GM21390 (cell line): ENCODE data around the gene RBM5.

Experiments
- ATAC-seq: cut with Tn5 transposase; IDR thresholded peaks from one replicate; pipeline ENCODE4 v1.9.1; 2021; ENCODE audit not compliant: unreplicated experiment

The RBM5 gene

GRCh38 chr3:50158530-50159146 lies 69.9 kb downstream of the RBM5 start:
- ATAC-seq, result no peak

GRCh38 chr3:50160561-50160983 lies 71.9 kb downstream of the RBM5 start:
- no peak for ATAC-seq

GRCh38 chr3:50161320-50161719 lies 72.6 kb downstream of the RBM5 start:
- ATAC-seq, result no peak

- no peak for ATAC-seq
Observed at GRCh38 chr3:50162034-50162883, 73.5 kb downstream of the RBM5 start.

GRCh38 chr3:50163572-50164455 lies 75.1 kb downstream of the RBM5 start:
- no peak for ATAC-seq

GRCh38 chr3:50164481-50164880 lies 75.8 kb downstream of the RBM5 start:
- no peak for ATAC-seq

GRCh38 chr3:50164984-50165909 lies 76.5 kb downstream of the RBM5 start:
- ATAC-seq, result no peak

GRCh38 chr3:50165910-50166538 lies 77.3 kb downstream of the RBM5 start:
- ATAC-seq, result no peak

GRCh38 chr3:50166620-50167019 lies 77.9 kb downstream of the RBM5 start:
- ATAC-seq, result no peak

GRCh38 chr3:50167069-50167840 lies 78.5 kb downstream of the RBM5 start:
- ATAC-seq, result no peak

GRCh38 chr3:50167841-50168209 lies 79.1 kb downstream of the RBM5 start:
- no peak for ATAC-seq

GRCh38 chr3:50168388-50168787 lies 79.7 kb downstream of the RBM5 start:
- no peak for ATAC-seq
